HUES48 (cell line): Measurements from ENCODE around the gene TMEM178A.
"Not testable (repeated sequence)": the region's sequence is repeated elsewhere in the genome, so short reads cannot be mapped to it uniquely, and the experiment has no call there.

Experiments
- H3K27ac ChIP-seq: one replicate; pipeline ENCODE4 v1.7.0; 2013; ENCODE audit warnings: low read depth, low read length, inconsistent platforms
- H3K27me3 ChIP-seq: 2 replicates; pipeline ENCODE4 v1.6.1; 2013; ENCODE audit warnings: mild to moderate bottlenecking, low read length; ENCODE audit not compliant: control insufficient read depth, insufficient read depth
- H3K36me3 ChIP-seq: 2 replicates; pipeline ENCODE4 v1.6.1; 2013; ENCODE audit warnings: low read length; ENCODE audit not compliant: control insufficient read depth, insufficient read depth
- H3K4me1 ChIP-seq: 2 replicates; pipeline ENCODE4 v1.6.1; 2013; ENCODE audit warnings: mild to moderate bottlenecking, low read length; ENCODE audit not compliant: control insufficient read depth, insufficient read depth
- H3K4me3 ChIP-seq: 2 replicates; pipeline ENCODE4 v1.5.1; 2013; ENCODE audit warnings: mild to moderate bottlenecking, low read depth, low read length
- H3K9ac ChIP-seq: 2 replicates; pipeline ENCODE4 v1.6.1; 2013; ENCODE audit warnings: mild to moderate bottlenecking, low read depth, low read length, moderate library complexity
- H3K9me3 ChIP-seq: 2 replicates; pipeline ENCODE4 v1.6.1; 2013; ENCODE audit warnings: low read length; ENCODE audit not compliant: control insufficient read depth, insufficient read depth

Gene TMEM178A

DNA sequence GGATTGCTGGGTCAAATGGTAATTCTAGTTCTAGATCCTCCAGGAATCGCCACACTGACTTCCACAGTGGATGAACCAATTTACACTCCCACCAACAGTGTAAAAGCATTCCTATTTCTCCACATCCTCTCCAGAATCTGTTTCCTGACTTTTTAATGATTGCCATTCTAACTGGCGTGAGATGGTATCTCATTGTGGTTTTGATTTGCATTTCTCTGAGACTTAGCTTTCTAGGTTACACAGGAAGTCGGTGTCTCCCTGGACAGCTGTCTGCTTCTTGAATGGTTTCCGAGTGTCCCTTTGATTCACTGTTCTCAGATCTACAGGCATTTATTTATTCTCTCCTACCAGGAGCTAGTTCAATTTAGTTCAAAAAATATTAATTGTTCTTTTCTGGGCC lies 62.4 kb downstream of the TMEM178A start:
- H3K9me3 ChIP-seq, H3K27ac ChIP-seq, H3K36me3 ChIP-seq, H3K9ac ChIP-seq, H3K4me3 ChIP-seq, H3K4me1 ChIP-seq, H3K27me3 ChIP-seq: not testable (repeated sequence)

GRCh38 chr2:39728941-39729351 lies 63.2 kb downstream of the TMEM178A start:
- Histone ChIP-seq H3K9ac (no peak overlapping the region), H3K27me3 (no peaks in the 10 kb centered on the region), H3K4me3 (no peak overlapping the region), H3K4me1 (peaks cover 3% of the 10 kb centered on the region; the same call in 1 of the 2 replicates), H3K27ac (no peak overlapping the region), H3K9me3 (no peaks in the 10 kb centered on the region), H3K36me3 (peaks cover 8% of the 10 kb centered on the region; the same call in 1 of the 2 replicates)

DNA sequence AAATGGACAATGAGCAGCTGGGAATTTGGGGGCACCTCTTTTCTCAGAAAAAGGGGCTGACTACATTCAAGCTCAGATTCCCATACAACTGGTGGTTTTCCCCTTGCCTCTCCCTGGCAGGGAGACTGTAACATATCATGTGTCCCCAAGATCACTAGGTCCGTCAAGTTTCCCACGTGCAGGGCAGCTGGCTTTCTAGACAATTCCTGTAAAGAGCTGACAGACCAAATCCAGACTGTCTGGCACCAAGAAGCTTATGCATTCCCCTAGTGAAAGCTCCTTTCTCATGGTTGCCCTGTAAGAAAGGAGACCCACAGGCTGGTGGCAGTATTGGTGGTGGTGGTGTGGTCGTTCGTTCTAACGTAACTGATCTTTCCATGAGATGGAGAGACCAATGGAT lies 64.6 kb downstream of the TMEM178A start:
- Histone ChIP-seq H3K9me3 (no peaks in the 10 kb centered on the region), H3K27ac (no peak overlapping the region), H3K27me3 (no peaks in the 10 kb centered on the region), H3K9ac (no peak overlapping the region), H3K4me3 (no peak overlapping the region), H3K4me1 (no peaks in the 10 kb centered on the region), H3K36me3 (peaks cover 17% of the 10 kb centered on the region)

GRCh38 chr2:39730685-39731302 lies 65.1 kb downstream of the TMEM178A start:
- Histone ChIP-seq H3K27ac (no peak overlapping the region), H3K9me3 (no peaks in the 10 kb centered on the region), H3K27me3 (no peaks in the 10 kb centered on the region), H3K9ac (no peak overlapping the region), H3K36me3 (peaks cover 22% of the 10 kb centered on the region), H3K4me1 (no peaks in the 10 kb centered on the region), H3K4me3 (no peak overlapping the region)

GRCh38 chr2:39731546-39731945 lies 65.8 kb downstream of the TMEM178A start:
- no peaks in the 10 kb centered on the region for H3K9me3 ChIP-seq
- peaks cover 29% of the 10 kb centered on the region for H3K36me3 ChIP-seq
- H3K4me3 ChIP-seq, result no peak overlapping the region
- H3K4me1 ChIP-seq, result peaks cover 2% of the 10 kb centered on the region
- H3K27ac ChIP-seq, result no peak overlapping the region
- H3K9ac ChIP-seq, result no peak overlapping the region
- H3K27me3 ChIP-seq, result no peaks in the 10 kb centered on the region

GRCh38 chr2:39732482-39732881 lies 66.8 kb downstream of the TMEM178A start:
- Histone ChIP-seq H3K27ac (no peak overlapping the region), H3K9ac (no peak overlapping the region), H3K4me1 (peaks cover 11% of the 10 kb centered on the region), H3K9me3 (no peaks in the 10 kb centered on the region), H3K36me3 (peaks cover 34% of the 10 kb centered on the region), H3K27me3 (no peaks in the 10 kb centered on the region), H3K4me3 (no peak overlapping the region)

- Histone ChIP-seq H3K9ac (no peak overlapping the region), H3K9me3 (no peaks in the 10 kb centered on the region), H3K27me3 (no peaks in the 10 kb centered on the region), H3K36me3 (peaks cover 34% of the 10 kb centered on the region), H3K4me1 (peaks cover 13% of the 10 kb centered on the region), H3K4me3 (no peak overlapping the region), H3K27ac (no peak overlapping the region)
Observed at GRCh38 chr2:39733070-39733674, 67.5 kb downstream of the TMEM178A start.

DNA sequence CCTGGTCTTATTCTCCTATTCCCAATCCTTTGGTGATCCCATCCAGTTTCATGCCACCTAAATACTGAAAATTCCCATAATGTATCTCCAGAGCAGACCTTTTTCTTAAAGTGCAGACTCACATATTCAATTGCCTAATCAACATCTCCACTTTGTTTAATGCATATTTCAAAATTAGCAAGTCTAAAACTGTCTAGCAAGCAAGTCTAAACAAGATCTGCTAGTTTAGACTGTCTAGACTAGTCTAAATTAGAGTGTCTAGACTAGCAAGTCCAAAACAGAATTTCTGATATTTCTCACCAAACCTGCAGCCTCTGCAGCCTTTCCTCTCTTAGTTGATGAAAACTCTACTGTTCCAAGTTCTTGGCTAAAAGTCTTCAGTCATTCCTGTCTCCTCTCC lies 68.7 kb downstream of the TMEM178A start:
- no peaks in the 10 kb centered on the region for H3K9me3 ChIP-seq
- peaks cover 37% of the 10 kb centered on the region for H3K36me3 ChIP-seq
- peaks cover 13% of the 10 kb centered on the region for H3K4me1 ChIP-seq
- H3K27me3 ChIP-seq, result no peaks in the 10 kb centered on the region
- H3K9ac ChIP-seq, result no peak overlapping the region
- no peak overlapping the region for H3K4me3 ChIP-seq
- no peak overlapping the region for H3K27ac ChIP-seq

DNA sequence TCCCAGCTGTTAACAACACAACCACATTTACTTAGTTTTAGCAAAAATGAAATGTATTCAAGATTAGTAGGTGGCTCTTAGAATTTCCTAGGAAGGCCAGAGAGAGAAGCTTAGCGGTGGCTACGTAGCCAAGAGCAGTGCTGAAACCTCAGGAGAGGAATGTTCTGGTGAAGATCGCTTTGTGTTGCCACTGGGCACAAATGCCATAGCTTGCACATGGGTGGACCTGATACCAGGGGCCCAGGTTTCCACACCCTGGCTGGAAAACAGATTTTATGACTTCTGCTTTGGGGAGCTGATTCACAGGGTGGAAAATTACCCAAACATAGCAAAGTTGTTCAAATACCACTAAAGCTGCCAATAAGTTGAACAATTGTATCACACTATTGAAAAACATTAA lies 69.9 kb downstream of the TMEM178A start:
- Histone ChIP-seq H3K27me3 (no peaks in the 10 kb centered on the region), H3K4me1 (peaks cover 13% of the 10 kb centered on the region), H3K27ac (no peak overlapping the region), H3K9me3 (no peaks in the 10 kb centered on the region), H3K9ac (no peak overlapping the region), H3K36me3 (peaks cover 45% of the 10 kb centered on the region), H3K4me3 (no peak overlapping the region)

GRCh38 chr2:39736640-39737039 lies 70.9 kb downstream of the TMEM178A start:
- Histone ChIP-seq H3K36me3 (peaks cover 55% of the 10 kb centered on the region), H3K27ac (no peak overlapping the region), H3K27me3 (no peaks in the 10 kb centered on the region), H3K4me1 (peaks cover 13% of the 10 kb centered on the region), H3K9ac (no peak overlapping the region), H3K4me3 (no peak overlapping the region), H3K9me3 (no peaks in the 10 kb centered on the region)

DNA sequence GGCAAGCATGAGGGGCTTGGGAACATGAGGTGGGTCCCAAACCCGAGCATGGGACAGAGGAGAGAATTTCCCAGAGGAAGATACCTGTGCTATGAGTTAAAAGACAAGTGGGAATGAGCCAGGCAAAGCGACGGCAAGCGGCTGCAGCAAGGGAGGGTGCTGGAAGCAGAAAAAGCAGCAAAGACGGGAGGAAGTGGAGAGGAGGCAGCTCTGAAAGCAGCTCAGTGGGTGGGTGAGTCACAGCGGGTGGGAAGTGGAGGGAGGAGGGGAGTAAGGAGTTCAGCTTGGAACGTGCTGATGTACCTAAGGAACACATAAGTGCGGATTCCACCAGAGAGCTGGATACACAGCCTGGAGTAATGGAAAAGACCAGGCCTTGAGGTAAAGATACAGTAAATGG lies 71.9 kb downstream of the TMEM178A start:
- H3K27me3 ChIP-seq, result no peaks in the 10 kb centered on the region
- H3K4me1 ChIP-seq, result peaks cover 13% of the 10 kb centered on the region
- no peak overlapping the region for H3K4me3 ChIP-seq
- H3K36me3 ChIP-seq, result peaks cover 66% of the 10 kb centered on the region
- no peak overlapping the region for H3K9ac ChIP-seq
- H3K9me3 ChIP-seq, result no peaks in the 10 kb centered on the region
- H3K27ac ChIP-seq, result no peak overlapping the region
